HepG2 (cell line): ENCODE measurements around the gene GYS2. TPM values are rescaled to one million over a fixed set of nuclear protein-coding genes. Genes with fewer than 3 reads are reported as not detected.
"Not testable (repeated sequence)": the region's sequence is repeated elsewhere in the genome, so short reads cannot be mapped to it uniquely, and the experiment has no call there.

Experiments used
- ATAC-seq: fragments of 200-7000 bp; cut with Tn5 transposase; 3 replicates; pipeline ENCODE4 v1.9.1; 2020; ENCODE audit warnings: mild to moderate bottlenecking, moderate library complexity
- BruUV-seq: library from RNA; stranded (reverse); fragments of 400-500 nt; replicated peaks from 2 replicates; lab custom pipeline; 2021; lab: Mats Ljungman, UMichigan
- CTCF ChIA-PET: fragments of 300-600 bp; formaldehyde crosslinking; extraction: SDS; loops from one replicate; lab custom pipeline; 2021; ENCODE audit warnings: low total read pairs, inconsistent platforms, low intra/inter-chr PET ratio; lab: Yijun Ruan, JAX
- POLR2A ChIA-PET: fragments of 350-600 bp; sonication (Branson Sonifier 250); formaldehyde crosslinking; loops from one replicate; lab custom pipeline; 2020; ENCODE audit warnings: antibody characterized with exemption, inconsistent platforms; lab: Yijun Ruan, JAX
- DNase-seq: peaks from one replicate; pipeline ENCODE4 v3.0.0-alpha.2; 2015; ENCODE audit warnings: low spot score
- FAIRE-seq: peaks from 3 replicates; lab custom pipeline; 2011; peaks lifted over from hg19 to GRCh38; lab: Jason Lieb, UNC
- H2AFZ ChIP-seq: one replicate; pipeline ENCODE4 v1.6.1; 2011; ENCODE audit warnings: low read length, inconsistent platforms
- H3K27ac ChIP-seq: fragments of 300-600 bp; 3 replicates; pipeline ENCODE4 v1.8.0; 2011; ENCODE audit warnings: mixed run types, mild to moderate bottlenecking, mixed read lengths, low read length, inconsistent platforms; ENCODE audit not compliant: insufficient read depth; ENCODE audit errors: extremely low read length
- H3K27me3 ChIP-seq, 2 experiments: fragments of 200-600 bp in 1 of 2; 2 replicates in 1 of 2; 3 replicates in 1 of 2; pipeline versions ENCODE4 v1.6.0 to v1.8.0; 2011; ENCODE audit warnings: low read length in 2 of 2, mild to moderate bottlenecking in 2 of 2, moderate library complexity in 2 of 2, inconsistent platforms in 1 of 2; ENCODE audit not compliant: insufficient read depth in 2 of 2, control insufficient read depth in 1 of 2
- H3K36me3 ChIP-seq, 2 experiments: fragments of 200-600 bp in 1 of 2; replicated peaks in 1 of 2; 2 replicates in 1 of 2; 3 replicates in 1 of 2; pipeline versions ENCODE4 v1.5.1 to v1.8.0; 2011; ENCODE audit warnings: low read length in 2 of 2, inconsistent platforms in 1 of 2; ENCODE audit not compliant: insufficient read depth in 2 of 2, control insufficient read depth in 1 of 2
- H3K4me1 ChIP-seq: 2 replicates; pipeline ENCODE4 v1.5.1; 2012; ENCODE audit warnings: low read length, inconsistent platforms; ENCODE audit not compliant: insufficient read depth
- H3K4me2 ChIP-seq: 2 replicates; pipeline ENCODE4 v1.6.0; 2011; ENCODE audit warnings: low read depth, low read length, inconsistent platforms
- H3K4me3 ChIP-seq, 3 experiments: fragments of 200-600 bp in 1 of 3; sonication (generic), shearing (Covaris generic) in 1 of 3; replicated peaks in 1 of 3; 2 replicates each; pipeline ENCODE4 v1.5.1; 2011 to 2016; ENCODE audit warnings: low read length in 3 of 3, inconsistent platforms in 2 of 3, low read depth in 2 of 3, mild to moderate bottlenecking in 2 of 3, control low read depth in 1 of 3, mixed read lengths in 1 of 3; ENCODE audit not compliant: insufficient read depth in 1 of 3
- H3K79me2 ChIP-seq: one replicate; pipeline ENCODE4 v1.6.1; 2011; ENCODE audit warnings: low read length, inconsistent platforms; ENCODE audit not compliant: insufficient read depth
- H3K9ac ChIP-seq: 2 replicates; pipeline ENCODE4 v1.6.0; 2011; ENCODE audit warnings: mild to moderate bottlenecking, low read depth, low read length, inconsistent platforms; ENCODE audit not compliant: insufficient read depth
- H3K9me3 ChIP-seq: 2 replicates; pipeline ENCODE4 v1.5.1; 2012; ENCODE audit warnings: mild to moderate bottlenecking, low read length
- H4K20me1 ChIP-seq: 2 replicates; pipeline ENCODE4 v1.6.0; 2011; ENCODE audit warnings: inconsistent platforms, mild to moderate bottlenecking, low read length, moderate library complexity; ENCODE audit not compliant: insufficient read depth
- ATAD3A ChIP-seq: sonication (generic); formaldehyde crosslinking; IDR thresholded peaks from 2 replicates; pipeline ENCODE4 v1.4.0; 2020; ENCODE audit warnings: missing genetic modification reagents
- ATF1 ChIP-seq: IDR thresholded peaks from 2 replicates; pipeline ENCODE4 v1.6.1; 2016; ENCODE audit warnings: mild to moderate bottlenecking, control low read depth
- ESRRA ChIP-seq: sonication (generic); formaldehyde crosslinking; IDR thresholded peaks from 2 replicates; pipeline ENCODE4 v1.5.1; 2020; ENCODE audit warnings: mild to moderate bottlenecking, low read depth, missing genetic modification reagents
- JARID2 ChIP-seq: sonication (generic); formaldehyde crosslinking; IDR thresholded peaks from 2 replicates; pipeline ENCODE4 v1.8.1; 2023; ENCODE audit warnings: missing genetic modification reagents, inconsistent platforms; ENCODE audit not compliant: insufficient replicate concordance
- PAX8 ChIP-seq: sonication (generic); formaldehyde crosslinking; IDR thresholded peaks from 2 replicates; pipeline ENCODE4 v1.8.0; 2022; ENCODE audit warnings: mild to moderate bottlenecking, missing genetic modification reagents, borderline replicate concordance
- SMAD9 ChIP-seq: sonication (generic); formaldehyde crosslinking; IDR thresholded peaks from 2 replicates; pipeline ENCODE4 v1.5.1; 2020; ENCODE audit warnings: mild to moderate bottlenecking, missing genetic modification reagents
- ZBED4 ChIP-seq: sonication (generic); formaldehyde crosslinking; IDR thresholded peaks from 2 replicates; pipeline ENCODE4 v1.4.0; 2020; ENCODE audit warnings: missing genetic modification reagents, borderline replicate concordance
- ZKSCAN8 ChIP-seq: IDR thresholded peaks from 2 replicates; pipeline ENCODE4 v1.6.1; 2016; ENCODE audit warnings: borderline replicate concordance, missing genetic modification reagents, missing compliant biosample characterization
- ZNF232 ChIP-seq: sonication (generic); formaldehyde crosslinking; IDR thresholded peaks from 2 replicates; pipeline ENCODE4 v1.4.0; 2020; ENCODE audit warnings: missing genetic modification reagents, borderline replicate concordance
- ZNF274 ChIP-seq: sonication (generic); formaldehyde crosslinking; IDR thresholded peaks from 2 replicates; pipeline ENCODE4 v1.5.1; 2020; ENCODE audit warnings: mild to moderate bottlenecking, missing genetic modification reagents
- ZNF598 ChIP-seq: sonication (generic); formaldehyde crosslinking; IDR thresholded peaks from 2 replicates; pipeline ENCODE4 v1.5.1; 2020; ENCODE audit warnings: mild to moderate bottlenecking, missing genetic modification reagents, borderline replicate concordance
- ZNF652 ChIP-seq: IDR thresholded peaks from 2 replicates; pipeline ENCODE4 v1.6.1; 2016; ENCODE audit warnings: low read depth, borderline replicate concordance
- WGBS: methylation state at CpG from one replicate; pipeline ENCODE4 v1.1.6; 2017; ENCODE audit warnings: low lambda C conversion rate; 5-methylcytosine and 5-hydroxymethylcytosine counted together
- in situ Hi-C: cut with HindIII; loops from 2 replicates; pipeline ENCODE4 v1.10.0; 2017; ENCODE audit warnings: low pct_unique_long_range_greater_than_20kb; ENCODE audit not compliant: extremely low pct_ligation_motif_present
- intact Hi-C: fragments of 100-400 bp; cut with micrococcal nuclease; formaldehyde crosslinking; loops from one replicate; pipeline ENCODE4 v1.10.0; 2022; ENCODE audit not compliant: unreplicated experiment
- polyA plus RNA-seq, 8 experiments: library from polyadenylated mRNA; depleted of rRNA in 3 of 8; stranded (reverse) in 7 of 8; unstranded in 1 of 8; fragments of >200 nt; fragmentation: Illumina TruSeq in 4 of 8; extraction: Trizol in 4 of 8; gene quantifications; 2 replicates each; pipeline versions ENCODE4 v1.2.1 to v1.2.3, GENCODE V29; 2011 to 2016; ENCODE audit warnings: low read depth in 4 of 8, missing spikeins in 1 of 8, mixed read lengths in 1 of 8; ENCODE audit not compliant: insufficient read depth in 1 of 8
- total RNA-seq, 5 experiments: library from RNA; depleted of rRNA; stranded (reverse); fragments of >200 nt; fragmentation: Illumina TruSeq; extraction: Trizol; gene quantifications; 2 replicates each; pipeline ENCODE4 v1.2.3, GENCODE V29; 2016; ENCODE audit warnings: low read depth in 1 of 5

The GYS2 gene
- total and polyA plus RNA-seq, 2 of the 13 experiments (the other 11 are each of a cell fraction or from before 2014, with no cell fraction given) = not detected

- H3K36me3 ChIP-seq, H3K9ac ChIP-seq, POLR2A ChIA-PET, H3K27ac ChIP-seq, in situ Hi-C loops, FAIRE-seq, H4K20me1 ChIP-seq, ATAC-seq, H3K4me3 ChIP-seq, H3K27me3 ChIP-seq, H3K9me3 ChIP-seq, BruUV-seq, H3K4me1 ChIP-seq, H3K4me2 ChIP-seq, CTCF ChIA-PET, H3K79me2 ChIP-seq, DNase-seq, intact Hi-C loops, H2AFZ ChIP-seq: not testable (repeated sequence)
- peak; percentile 57; the same call in 1 of the 2 replicates for TF ChIP-seq ZNF652 (CRISPR knock-in tag)
- 15% methylated on average over 7 of the region's 7 CpGs for WGBS
Observed at GRCh38 chr12:21645041-21645500, 40.4 kb upstream of the GYS2 start.

- no peaks in the 10 kb centered on the region for H4K20me1 ChIP-seq
- no peaks in the 10 kb centered on the region for H3K27me3 ChIP-seq
- no peaks in the 10 kb centered on the region for H3K79me2 ChIP-seq
- H3K9ac ChIP-seq = no peak overlapping the region
- no TSS peak for BruUV-seq
- no peak for ATAC-seq
- DNase-seq = no peak
- FAIRE-seq = no peak
- intact Hi-C loops = no loop called here
- H3K27ac ChIP-seq = no peak overlapping the region
- no peak overlapping the region for H3K4me2 ChIP-seq
- ChIA-PET POLR2A (no interaction called here), CTCF (no interaction called here)
- no peaks in the 10 kb centered on the region for H3K9me3 ChIP-seq
- H2AFZ ChIP-seq = no peak overlapping the region
- in situ Hi-C loops = no loop called here
- no peaks in the 10 kb centered on the region for H3K36me3 ChIP-seq
- H3K4me1 ChIP-seq = no peaks in the 10 kb centered on the region
- H3K4me3 ChIP-seq = no peak overlapping the region
- TF ChIP-seq ATAD3A (no peak), SMAD9 (CRISPR knock-in tag) (no peak), ATF1 (CRISPR knock-in tag) (no peak), ZNF598 (no peak), ZNF274 (CRISPR knock-in tag) (no peak), ESRRA (CRISPR knock-in tag) (no peak), PAX8 (no peak), ZBED4 (CRISPR knock-in tag) (no peak), ZKSCAN8 (no peak), JARID2 (CRISPR knock-in tag) (no peak), ZNF232 (CRISPR knock-in tag) (no peak)
- WGBS = 65% methylated on average over 4 of the region's 4 CpGs
Observed at GRCh38 chr12:21644516-21644915, 39.9 kb upstream of the GYS2 start.
